ENCODE results near the gene CAPN8. TPM values are rescaled to one million over a fixed set of nuclear protein-coding genes. Genes with fewer than 3 reads are reported as not detected.

Gene CAPN8
- polyA plus RNA-seq, 1 of the 3 experiments (the other 2 are of a cell fraction) = not detected

DNA sequence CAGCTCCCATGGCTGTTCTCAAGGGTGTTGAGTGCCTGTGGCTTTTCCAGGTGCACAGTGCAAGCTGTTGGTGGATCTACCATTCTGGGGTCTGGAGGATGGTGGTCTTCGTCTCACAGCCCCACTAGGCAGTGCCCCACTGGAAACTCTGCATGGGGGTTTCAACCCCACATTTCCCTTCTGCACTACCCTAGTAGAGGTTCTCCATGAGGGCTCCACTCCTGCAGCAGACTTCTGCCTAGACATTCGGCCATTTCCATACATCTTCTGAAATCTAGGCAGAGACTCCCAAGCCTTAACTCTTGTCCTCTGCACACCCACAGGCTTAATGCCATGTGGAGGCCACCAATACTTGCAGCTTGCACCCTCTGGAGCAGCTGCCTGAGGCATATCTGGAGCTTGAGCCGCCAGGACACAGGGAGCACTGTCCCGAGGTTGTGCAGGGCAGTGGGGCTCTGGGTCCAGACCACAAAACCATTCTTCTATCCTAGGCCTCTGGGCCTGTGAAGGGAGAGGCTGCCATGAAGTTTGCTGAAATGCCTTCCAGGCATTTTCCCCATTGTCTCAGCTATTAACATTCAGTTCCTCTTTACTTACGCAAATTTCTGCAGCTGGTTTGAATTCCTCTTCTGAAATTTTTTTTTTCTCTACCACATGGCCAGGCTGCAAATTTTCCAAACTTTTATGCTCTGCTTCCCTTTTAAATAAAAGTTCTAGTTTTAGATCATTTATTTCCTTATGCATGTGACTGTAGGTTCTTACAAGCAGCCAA lies 8.8 kb upstream of the CAPN8 start:
- Histone ChIP-seq H2AFZ (ENCODE audit: low read depth) (no peak overlapping the region), H3K4me3 (ENCODE audit: low read depth in 2 of 2, low read length in 1 of 2) (no peak overlapping the region), H3K27ac (ENCODE audit: low read depth in 2 of 2, low read length in 1 of 2) (no peak overlapping the region), H3K9me2 (no peaks in the 10 kb centered on the region), H3K4me2 (no peak overlapping the region), H3K79me2 (ENCODE audit: insufficient read depth) (no peaks in the 10 kb centered on the region), H3K9me3 (no peaks in the 10 kb centered on the region), H3F3A (replicated peaks; ENCODE audit: insufficient read depth) (no peaks in the 10 kb centered on the region), H3K4me1 (ENCODE audit: control insufficient read depth in 1 of 2, insufficient read depth in 2 of 2, low read depth in 1 of 2, low read length in 1 of 2) (no peaks in the 10 kb centered on the region), H3K27me3 (ENCODE audit: insufficient read depth) (peaks cover 4% of the 10 kb centered on the region; the same call in 1 of the 2 replicates), H3K36me3 (replicated peaks in 1 of 2; ENCODE audit: control insufficient read depth in 1 of 2, insufficient read depth in 2 of 2, low read length in 1 of 2) (no peaks in the 10 kb centered on the region), H4K20me1 (ENCODE audit: insufficient read depth) (no peaks in the 10 kb centered on the region), H3K9ac (no peak overlapping the region)
- POLR2A ChIA-PET = no interaction called here
- 2% methylated on average over 5 of the region's 5 CpGs for WGBS (ENCODE audit: low lambda C conversion rate)
- no peak for DNase-seq
- TF ChIP-seq RCOR1 (IDR thresholded peaks at IDR 0.05; ENCODE audit: low read length) (no peak), SIN3A (IDR thresholded peaks at IDR 0.05; ENCODE audit: borderline replicate concordance, low read depth, low read length) (no peak), JUND (IDR thresholded peaks at IDR 0.05) (no peak), RFX5 (IDR thresholded peaks at IDR 0.05; ENCODE audit: low read length) (no peak), YY1 (IDR thresholded peaks at IDR 0.05; ENCODE audit: low read depth) (no peak), RXRA (IDR thresholded peaks at IDR 0.05; ENCODE audit: borderline replicate concordance, low read depth) (no peak), TCF12 (IDR thresholded peaks at IDR 0.05) (no peak), FOSL2 (IDR thresholded peaks at IDR 0.05; ENCODE audit: borderline replicate concordance, low read depth) (no peak), RAD21 (IDR thresholded peaks at IDR 0.05; ENCODE audit: low read length) (no peak), CHD2 (IDR thresholded peaks at IDR 0.05; ENCODE audit: low read length, partially characterized antibody) (no peak), MEF2A (IDR thresholded peaks at IDR 0.05; ENCODE audit: borderline replicate concordance, low read depth) (no peak), GABPA (IDR thresholded peaks at IDR 0.05; ENCODE audit: low read depth) (no peak)
- TF ChIP-seq, protein P1, sequence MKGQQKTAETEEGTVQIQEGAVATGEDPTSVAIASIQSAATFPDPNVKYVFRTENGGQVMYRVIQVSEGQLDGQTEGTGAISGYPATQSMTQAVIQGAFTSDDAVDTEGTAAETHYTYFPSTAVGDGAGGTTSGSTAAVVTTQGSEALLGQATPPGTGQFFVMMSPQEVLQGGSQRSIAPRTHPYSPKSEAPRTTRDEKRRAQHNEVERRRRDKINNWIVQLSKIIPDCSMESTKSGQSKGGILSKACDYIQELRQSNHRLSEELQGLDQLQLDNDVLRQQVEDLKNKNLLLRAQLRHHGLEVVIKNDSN (IDR thresholded peaks at IDR 0.05; ENCODE audit: borderline replicate concordance, low read depth) = no peak
- TF ChIP-seq, protein P2, sequence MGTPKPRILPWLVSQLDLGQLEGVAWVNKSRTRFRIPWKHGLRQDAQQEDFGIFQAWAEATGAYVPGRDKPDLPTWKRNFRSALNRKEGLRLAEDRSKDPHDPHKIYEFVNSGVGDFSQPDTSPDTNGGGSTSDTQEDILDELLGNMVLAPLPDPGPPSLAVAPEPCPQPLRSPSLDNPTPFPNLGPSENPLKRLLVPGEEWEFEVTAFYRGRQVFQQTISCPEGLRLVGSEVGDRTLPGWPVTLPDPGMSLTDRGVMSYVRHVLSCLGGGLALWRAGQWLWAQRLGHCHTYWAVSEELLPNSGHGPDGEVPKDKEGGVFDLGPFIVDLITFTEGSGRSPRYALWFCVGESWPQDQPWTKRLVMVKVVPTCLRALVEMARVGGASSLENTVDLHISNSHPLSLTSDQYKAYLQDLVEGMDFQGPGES (IDR thresholded peaks at IDR 0.05; ENCODE audit: low read depth, low read length) = no peak
- TF ChIP-seq, protein P3, sequence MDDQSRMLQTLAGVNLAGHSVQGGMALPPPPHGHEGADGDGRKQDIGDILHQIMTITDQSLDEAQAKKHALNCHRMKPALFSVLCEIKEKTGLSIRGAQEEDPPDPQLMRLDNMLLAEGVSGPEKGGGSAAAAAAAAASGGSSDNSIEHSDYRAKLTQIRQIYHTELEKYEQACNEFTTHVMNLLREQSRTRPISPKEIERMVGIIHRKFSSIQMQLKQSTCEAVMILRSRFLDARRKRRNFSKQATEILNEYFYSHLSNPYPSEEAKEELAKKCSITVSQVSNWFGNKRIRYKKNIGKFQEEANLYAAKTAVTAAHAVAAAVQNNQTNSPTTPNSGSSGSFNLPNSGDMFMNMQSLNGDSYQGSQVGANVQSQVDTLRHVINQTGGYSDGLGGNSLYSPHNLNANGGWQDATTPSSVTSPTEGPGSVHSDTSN (IDR thresholded peaks at IDR 0.05) = no peak
- CTCF ChIA-PET = interaction anchor here (0.7 to 4.5 kb wide), 3 partner anchors 9 to 538 kb away, joined by 3 to 17 read pairs (median 4); no protein-coding TSS in a partner anchor

Measured in SK-N-SH (cell line).